ENCODE results near the gene MRPL48. TPM values are rescaled to one million over a fixed set of nuclear protein-coding genes. Genes with fewer than 3 reads are reported as not detected.

MRPL48 gene
- total RNA-seq, 4 donors from 2014 or later, result 15.2 to 26.4 (median 21.0) TPM

GRCh38 chr11:73888244-73888643 lies 100.6 kb downstream of the MRPL48 start:
- 96 to 98% methylated on average over 3 of the region's 3 CpGs for WGBS, 2 donors
- no peak for DNase-seq (ENCODE audit: low spot score in 2 of 2)
- no peak for TF ChIP-seq CTCF (IDR thresholded peaks at IDR 0.05)
- no peak for TF ChIP-seq POLR2A (IDR thresholded peaks at IDR 0.05)
- intact Hi-C loops (cut with DNase I; ENCODE audit: low total_unique reads), result no loop called here
- H3K4me3 ChIP-seq (ENCODE audit: low read depth, poor library complexity, severe bottlenecking), result no peak overlapping the region

- H3K4me3 ChIP-seq (ENCODE audit: low read depth, poor library complexity, severe bottlenecking), result no peak overlapping the region
- 35 to 42% methylated on average over 1 of the region's 1 CpG for WGBS, 2 donors
- TF ChIP-seq CTCF (IDR thresholded peaks at IDR 0.05) (no peak), POLR2A (IDR thresholded peaks at IDR 0.05) (no peak)
- DNase-seq (ENCODE audit: low spot score in 2 of 2), result no peak
- intact Hi-C loops (cut with DNase I; ENCODE audit: low total_unique reads), result no loop called here
Observed at GRCh38 chr11:73889019-73889418, 101.3 kb downstream of the MRPL48 start.

GRCh38 chr11:73889536-73889935 lies 101.9 kb downstream of the MRPL48 start:
- WGBS, 2 donors, result 85 to 100% methylated on average over 1 of the region's 1 CpG
- H3K4me3 ChIP-seq (ENCODE audit: low read depth, poor library complexity, severe bottlenecking), result no peak overlapping the region
- TF ChIP-seq POLR2A (IDR thresholded peaks at IDR 0.05), result no peak
- no peak for TF ChIP-seq CTCF (IDR thresholded peaks at IDR 0.05)
- intact Hi-C loops (cut with DNase I; ENCODE audit: low total_unique reads), result no loop called here
- DNase-seq (ENCODE audit: low spot score in 2 of 2), result no peak

- intact Hi-C loops (cut with DNase I; ENCODE audit: low total_unique reads), result no loop called here
- TF ChIP-seq POLR2A (IDR thresholded peaks at IDR 0.05), result no peak
- TF ChIP-seq CTCF (IDR thresholded peaks at IDR 0.05), result no peak
- 77 to 96% methylated on average over 3 of the region's 3 CpGs for WGBS, 2 donors
- no peak for DNase-seq (ENCODE audit: low spot score in 2 of 2)
- no peak overlapping the region for H3K4me3 ChIP-seq (ENCODE audit: low read depth, poor library complexity, severe bottlenecking)
Observed at GRCh38 chr11:73893041-73893440, 105.4 kb downstream of the MRPL48 start.

GRCh38 chr11:73894725-73895335 lies 107.2 kb downstream of the MRPL48 start:
- WGBS, 2 donors, result 91 to 96% methylated on average over 5 of the region's 5 CpGs
- TF ChIP-seq POLR2A (IDR thresholded peaks at IDR 0.05) (no peak), CTCF (IDR thresholded peaks at IDR 0.05) (no peak)
- no peak overlapping the region for H3K4me3 ChIP-seq (ENCODE audit: low read depth, poor library complexity, severe bottlenecking)
- DNase-seq (ENCODE audit: low spot score in 2 of 2), result no peak
- intact Hi-C loops (cut with DNase I; ENCODE audit: low total_unique reads), result no loop called here

GRCh38 chr11:73902303-73902702 lies 114.6 kb downstream of the MRPL48 start:
- 57 to 76% methylated on average over 1 of the region's 1 CpG for WGBS, 2 donors
- intact Hi-C loops (cut with DNase I; ENCODE audit: low total_unique reads), result no loop called here
- no peak for TF ChIP-seq POLR2A (IDR thresholded peaks at IDR 0.05)
- TF ChIP-seq CTCF (IDR thresholded peaks at IDR 0.05), result no peak
- DNase-seq (ENCODE audit: low spot score in 2 of 2), result no peak
- H3K4me3 ChIP-seq (ENCODE audit: low read depth, poor library complexity, severe bottlenecking), result no peak overlapping the region

Measured in lower leg skin (tissue), 4 donors.